NCI-H510A (cell line): ENCODE data around the gene TJP1.
A peak's percentile ranks its signal among the peaks of the same experiment; 100 is the strongest.
"Not testable (repeated sequence)": the region's sequence is repeated elsewhere in the genome, so short reads cannot be mapped to it uniquely, and the experiment has no call there.

Experiments used
- DNase-seq: peaks from one replicate; lab custom pipeline; 2025; lab: John Stamatoyannopoulos, UW

The TJP1 gene

GRCh38 chr15:29838352-29839010, 16.2 kb upstream of the TJP1 start:
- no peak for DNase-seq

DNA sequence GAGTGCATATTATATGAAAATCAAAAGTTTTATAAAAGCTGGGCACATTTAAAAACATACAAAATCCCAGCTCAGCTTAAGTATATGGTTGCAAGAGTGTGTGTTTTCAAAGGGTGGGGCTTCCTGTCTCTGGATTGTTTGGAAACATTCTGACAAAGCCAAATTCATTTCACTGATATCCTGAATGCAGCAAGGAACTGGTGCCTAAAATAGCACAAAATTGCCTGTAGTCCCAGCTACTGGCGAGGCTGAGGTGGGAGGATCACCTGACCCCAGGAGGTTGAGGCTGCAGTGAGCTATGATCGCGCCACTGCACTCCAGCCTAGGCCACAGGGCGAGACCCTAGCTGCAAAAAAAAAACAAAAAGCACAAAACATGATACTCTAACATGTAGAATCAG, 13.0 kb upstream of the TJP1 start:
- DNase-seq: no peak

DNA sequence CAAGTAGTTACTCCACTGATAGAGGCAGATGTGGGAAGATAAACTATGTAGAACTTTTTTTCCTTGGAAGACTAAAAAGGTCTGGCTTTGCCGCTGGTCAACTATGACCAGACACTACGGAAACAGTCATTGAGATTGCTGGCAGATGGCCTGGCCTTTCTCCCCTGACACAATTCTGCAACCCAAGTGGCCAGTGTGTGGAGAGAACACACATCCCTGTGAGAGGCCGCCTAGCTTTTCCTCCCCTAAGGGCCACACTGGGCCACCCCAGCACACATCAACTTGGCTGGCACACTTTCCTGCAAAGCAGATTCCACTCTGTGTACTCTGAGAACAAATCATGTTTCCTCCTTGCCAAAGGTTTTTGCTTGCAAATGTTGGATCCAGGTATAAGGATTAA, 10.4 kb upstream of the TJP1 start:
- DNase-seq: no peak

GRCh38 chr15:29826908-29827820, 4.9 kb upstream of the TJP1 start:
- DNase-seq: no peak

GRCh38 chr15:29825227-29825626, 3.0 kb upstream of the TJP1 start:
- no peak for DNase-seq

DNA sequence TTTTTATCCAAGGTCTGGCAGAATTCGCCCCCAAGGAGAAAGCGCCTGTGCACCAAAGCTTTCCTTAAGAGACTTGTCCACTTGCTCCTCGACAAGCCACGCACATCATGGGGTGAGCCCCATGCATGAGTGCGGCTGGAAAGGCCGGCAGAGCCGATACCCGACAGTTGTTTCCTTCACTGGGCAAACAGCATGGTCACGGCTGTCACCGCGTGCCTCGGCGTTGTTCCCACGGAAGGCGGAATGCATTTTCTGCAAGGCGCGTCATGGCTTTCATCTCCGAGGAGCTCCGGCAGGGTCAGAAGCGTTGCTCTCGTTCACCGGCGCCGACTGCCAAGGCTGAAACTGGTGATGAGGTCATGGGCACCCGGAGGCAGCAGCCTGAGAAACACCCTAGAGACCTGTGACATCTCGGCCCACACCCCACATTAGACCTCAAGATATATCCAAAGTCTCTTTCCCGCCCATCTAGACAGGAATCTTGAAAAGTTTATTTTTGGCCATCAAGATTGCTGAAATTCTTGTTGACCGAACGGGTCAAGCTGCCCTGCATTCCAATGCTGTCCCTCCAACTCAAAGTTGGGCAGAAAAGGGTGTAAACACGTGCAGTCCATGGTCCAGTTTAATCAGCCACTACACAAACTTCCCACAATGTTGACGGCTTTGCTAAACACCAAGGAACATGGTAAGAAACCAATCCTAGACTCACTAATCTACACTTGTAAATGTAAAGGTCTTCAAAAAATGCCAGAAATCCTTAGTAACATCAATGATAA, 604 bp upstream of the TJP1 start:
- DNase-seq: peak; percentile 24

- peak; percentile 36 for DNase-seq
These were observed 710 bp downstream of the TJP1 start for GRCh38 chr15:29821416-29822099.

DNA sequence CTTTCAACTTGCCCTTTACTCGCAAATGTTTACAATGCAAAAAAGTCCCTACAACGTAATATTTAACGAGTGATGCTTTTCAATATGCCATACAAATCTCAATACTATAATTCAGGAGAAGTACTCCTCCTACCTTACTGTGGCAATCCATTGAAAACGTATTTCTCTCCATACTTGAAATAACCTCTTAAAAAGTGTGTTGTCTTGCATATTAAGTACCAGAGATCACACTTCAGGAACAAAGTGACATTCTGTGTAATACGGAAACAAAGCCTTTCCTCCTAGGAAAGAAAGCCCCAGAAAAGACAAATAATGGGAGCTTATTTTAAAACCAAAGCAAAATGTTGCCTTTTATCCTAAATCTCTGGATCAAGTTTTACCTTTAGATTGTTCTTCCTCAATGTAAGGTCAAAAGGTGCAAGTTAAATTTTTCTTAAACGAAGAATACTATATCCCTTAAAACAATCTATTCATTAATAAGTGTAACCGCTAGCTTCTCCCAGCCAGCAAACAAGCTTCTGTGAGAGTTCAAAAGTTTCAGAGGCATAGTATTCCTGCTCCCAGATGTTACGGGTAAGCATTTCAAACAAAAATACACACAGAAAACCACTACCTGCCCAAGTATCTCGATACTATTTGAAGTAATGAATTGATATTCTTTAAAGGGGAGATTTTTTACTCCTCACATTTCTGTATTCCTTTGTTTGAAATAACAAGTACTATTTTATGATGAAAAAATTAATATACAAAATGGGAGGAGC, 1.7 kb downstream of the TJP1 start:
- no peak for DNase-seq

DNA sequence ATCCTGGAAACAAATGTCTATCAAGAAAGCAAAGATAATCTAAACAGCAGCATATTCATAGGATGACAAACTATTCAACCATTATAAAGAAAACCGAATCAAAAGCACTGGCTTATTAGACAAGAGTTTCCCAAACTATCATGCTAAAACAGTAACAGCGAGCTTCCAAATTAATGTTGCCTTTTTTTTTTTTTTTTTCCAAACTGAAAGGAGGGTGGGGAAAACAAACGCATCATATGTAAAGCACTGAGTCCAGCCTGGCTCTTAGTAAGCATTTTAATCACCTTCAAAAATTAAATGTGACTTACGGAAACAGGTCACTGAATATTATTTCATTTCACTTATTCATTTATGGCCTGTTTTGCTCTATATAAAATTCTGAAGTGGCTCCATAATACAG, 2.3 kb downstream of the TJP1 start:
- no peak for DNase-seq

- DNase-seq: no peak
These were observed 4.1 kb downstream of the TJP1 start for GRCh38 chr15:29818141-29818540.

- not testable (repeated sequence) for DNase-seq
These were observed 4.8 kb downstream of the TJP1 start for GRCh38 chr15:29817455-29817854.

DNA sequence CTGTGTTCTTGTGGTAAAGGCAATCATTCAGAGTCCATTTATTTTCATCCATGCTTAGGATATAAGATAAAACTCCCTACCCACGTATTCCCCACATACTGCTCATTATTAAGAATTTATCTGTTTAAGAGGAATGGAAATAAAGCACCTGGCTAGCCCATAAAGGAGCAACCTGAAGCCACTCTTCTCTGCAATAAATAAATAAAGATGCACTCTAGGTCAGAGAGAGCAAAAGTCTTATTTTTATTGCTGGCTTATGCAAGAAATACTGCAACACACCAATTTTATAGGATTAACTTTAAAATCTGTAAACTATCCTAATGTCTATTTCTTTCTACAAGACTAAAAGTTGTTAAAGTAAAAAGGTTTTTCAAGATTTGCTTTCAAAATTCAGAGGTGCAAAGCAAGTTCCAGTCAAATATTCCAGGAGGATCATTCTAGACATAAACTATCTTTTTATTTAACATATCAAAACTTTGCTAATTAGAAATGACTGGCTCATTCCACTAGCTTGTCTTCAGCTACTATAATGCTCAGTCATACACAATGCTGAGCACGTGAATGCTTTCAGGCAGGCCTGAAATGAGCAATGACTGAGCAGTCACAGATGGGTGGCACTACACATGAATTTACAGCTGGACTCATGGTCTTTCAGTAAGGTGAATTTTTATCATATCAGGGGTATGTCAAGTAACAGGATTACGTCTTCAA, 7.1 kb downstream of the TJP1 start:
- DNase-seq: no peak

- DNase-seq: no peak
These were observed 9.3 kb downstream of the TJP1 start for GRCh38 chr15:29813009-29813408.

- no peak for DNase-seq
These were observed 9.9 kb downstream of the TJP1 start for GRCh38 chr15:29812384-29812694.

- no peak for DNase-seq
These were observed 10.4 kb downstream of the TJP1 start for GRCh38 chr15:29811691-29812383.

GRCh38 chr15:29805708-29806104, 16.6 kb downstream of the TJP1 start:
- DNase-seq: no peak

DNA sequence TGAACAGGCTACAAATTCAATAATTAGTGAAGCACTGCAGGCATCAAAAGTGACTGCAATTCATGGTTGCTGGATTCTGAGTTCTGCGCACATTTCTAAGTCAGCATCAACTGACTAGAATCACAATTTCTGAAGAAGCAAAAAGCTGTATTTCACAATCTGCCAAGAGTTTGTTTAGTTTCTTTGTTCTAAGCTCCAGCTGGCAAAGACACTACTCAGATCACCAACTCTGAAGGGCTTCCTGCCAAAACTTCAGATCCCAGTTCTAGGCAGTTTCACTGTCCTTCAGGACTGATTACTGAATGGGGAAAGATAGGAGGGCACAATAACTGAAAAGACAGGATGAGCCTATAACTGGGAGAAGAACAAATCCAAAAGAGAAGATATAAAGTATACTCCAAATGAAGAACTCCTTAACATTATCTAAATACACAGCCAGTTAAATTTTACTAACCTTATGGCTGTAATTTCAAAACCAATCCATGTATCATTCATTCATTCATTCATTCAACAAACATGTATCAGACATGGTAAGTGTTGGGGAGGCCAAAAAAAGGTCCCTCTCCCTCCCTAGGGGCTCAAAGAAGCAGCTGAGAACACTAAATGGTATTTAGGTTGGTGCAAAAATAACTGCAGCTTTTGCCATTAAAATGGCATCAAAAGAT, 17.1 kb downstream of the TJP1 start:
- DNase-seq: no peak

DNA sequence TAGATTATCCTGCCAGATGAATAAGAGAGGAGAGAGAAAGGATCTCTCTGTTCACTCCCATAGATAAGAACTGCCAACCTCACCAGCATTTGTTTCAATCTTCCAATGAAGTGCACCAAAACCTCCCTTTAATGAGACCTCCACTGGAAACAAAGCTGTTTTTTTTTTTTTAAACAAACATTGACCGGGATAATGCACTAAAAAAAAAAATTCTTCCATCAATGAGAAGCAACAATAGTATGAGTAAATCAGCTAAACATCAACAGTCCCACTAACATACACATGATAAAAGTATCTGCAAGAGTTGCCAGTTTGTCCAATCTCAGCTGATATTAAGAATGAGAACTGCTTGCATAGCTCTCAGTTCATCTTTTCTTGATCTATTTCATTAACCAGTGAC, 19.9 kb downstream of the TJP1 start:
- no peak for DNase-seq

GRCh38 chr15:29800491-29801366, 21.5 kb downstream of the TJP1 start:
- no peak for DNase-seq
